Measurements from ENCODE around the gene FOXN3.

GRCh38 chr14:89188492-89188891 is 228.5 kb downstream of the FOXN3 start:
- TF ChIP-seq POLR2A (IDR thresholded peaks at IDR 0.05; ENCODE audit: low read depth, low read length) (no peak), CTCF (IDR thresholded peaks at IDR 0.05; ENCODE audit: extremely low read depth in 1 of 2, insufficient read depth in 1 of 2, low read depth in 1 of 2, low read length in 2 of 2) (no peak), GATA2 (IDR thresholded peaks at IDR 0.05; ENCODE audit: insufficient read depth, insufficient read length, low read depth, low read length) (no peak)
